Measurements from ENCODE around the gene HSD17B11.

DNA sequence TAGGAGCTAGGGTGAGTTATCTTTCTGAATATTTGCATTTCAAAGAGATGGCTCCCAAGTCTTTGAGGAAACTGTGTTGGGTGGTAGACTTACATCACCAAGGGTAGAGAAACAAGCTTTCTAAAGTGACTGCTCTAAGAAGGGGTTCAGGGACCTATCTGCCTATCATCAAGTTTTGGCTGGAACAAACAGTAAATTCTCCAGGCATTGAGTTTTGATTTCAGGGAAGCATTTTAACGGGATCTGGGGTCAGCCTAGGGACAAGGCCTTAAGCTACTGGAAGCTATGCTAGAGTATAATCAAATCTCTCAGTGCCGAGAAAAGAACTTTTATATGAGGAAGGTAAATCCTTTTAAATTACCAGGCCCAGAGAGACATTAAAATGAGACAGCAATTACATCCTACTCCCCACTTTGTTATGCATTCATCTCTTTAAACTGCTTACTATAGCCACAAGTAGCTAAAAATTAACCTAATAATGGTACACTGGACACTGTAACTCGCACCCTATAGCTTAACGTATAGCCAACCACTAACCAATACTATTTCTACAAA lies 29.4 kb upstream of the HSD17B11 start:
- no peak for TF ChIP-seq EZH2phosphoT487 (IDR thresholded peaks at IDR 0.05)
- TF ChIP-seq CTCF (IDR thresholded peaks at IDR 0.05) = no peak
- TF ChIP-seq EZH2 (IDR thresholded peaks at IDR 0.05) = no peak
